Transverse colon (tissue), 4 donors: ENCODE measurements around the gene CAMTA1.

Experiments
- CTCF ChIP-seq, 5 experiments: fragments of 200-600 bp in 3 of 5; fragments of 450-650 bp in 2 of 5; sonication (generic) in 3 of 5; IDR thresholded peaks; 1 replicate in 2 of 5; 2 replicates in 3 of 5; pipeline ENCODE4 v1.5.1; 2016 to 2017; ENCODE audit warnings: antibody characterized with exemption in 5 of 5, inconsistent platforms in 3 of 5, mild to moderate bottlenecking in 2 of 5, moderate library complexity in 1 of 5
- POLR2A ChIP-seq: fragments of 450-650 bp; IDR thresholded peaks from one replicate; pipeline ENCODE4 v1.6.1; 2016; ENCODE audit warnings: antibody characterized with exemption, mild to moderate bottlenecking, moderate library complexity
- POLR2AphosphoS5 ChIP-seq, 3 donors: sonication (generic); formaldehyde crosslinking; IDR thresholded peaks; one replicate each; pipeline ENCODE4 v1.6.1; 2016; ENCODE audit warnings: antibody characterized with exemption in 3 of 3

- TF ChIP-seq CTCF (IDR thresholded peaks at IDR 0.05) (no peak), POLR2A (no peak), POLR2AphosphoS5 (IDR thresholded peaks at IDR 0.05) (no peak)
These were observed 747.8 kb downstream of the CAMTA1 start for GRCh38 chr1:7533006-7533405.
